Mucosa of rectum (tissue), 2 donors: ENCODE results near the gene VNN1.

Experiments
- H3K27ac ChIP-seq, 2 donors: one replicate each; pipeline ENCODE4 v1.7.0; 2013; ENCODE audit warnings: inconsistent platforms in 2 of 2, low read depth in 2 of 2, low read length in 2 of 2
- H3K27me3 ChIP-seq, 2 donors: one replicate each; pipeline ENCODE4 v1.7.0; 2013; ENCODE audit warnings: low read length in 2 of 2; ENCODE audit not compliant: control insufficient read depth in 2 of 2, insufficient read depth in 2 of 2
- H3K36me3 ChIP-seq, 2 donors: one replicate each; pipeline ENCODE4 v1.7.0; 2013; ENCODE audit warnings: low read length in 2 of 2; ENCODE audit not compliant: control insufficient read depth in 2 of 2, insufficient read depth in 2 of 2
- H3K4me1 ChIP-seq, 2 donors: one replicate each; pipeline ENCODE4 v1.7.0; 2013; ENCODE audit warnings: low read length in 2 of 2, mild to moderate bottlenecking in 1 of 2; ENCODE audit not compliant: control insufficient read depth in 2 of 2, insufficient read depth in 2 of 2
- H3K4me3 ChIP-seq, 2 donors: one replicate each; pipeline ENCODE4 v1.7.0; 2013; ENCODE audit warnings: low read length in 2 of 2
- H3K9ac ChIP-seq, 2 donors: one replicate each; pipeline ENCODE4 v1.7.0; 2013; ENCODE audit warnings: low read length in 2 of 2, low read depth in 1 of 2, mild to moderate bottlenecking in 1 of 2
- H3K9me3 ChIP-seq, 2 donors: one replicate each; pipeline ENCODE4 v1.7.0; 2013; ENCODE audit warnings: low read length in 2 of 2; ENCODE audit not compliant: control insufficient read depth in 2 of 2
- donor health status: healthy.
- donor health status: Normal muscosa, but diverticular disease.

The VNN1 gene, protein sequence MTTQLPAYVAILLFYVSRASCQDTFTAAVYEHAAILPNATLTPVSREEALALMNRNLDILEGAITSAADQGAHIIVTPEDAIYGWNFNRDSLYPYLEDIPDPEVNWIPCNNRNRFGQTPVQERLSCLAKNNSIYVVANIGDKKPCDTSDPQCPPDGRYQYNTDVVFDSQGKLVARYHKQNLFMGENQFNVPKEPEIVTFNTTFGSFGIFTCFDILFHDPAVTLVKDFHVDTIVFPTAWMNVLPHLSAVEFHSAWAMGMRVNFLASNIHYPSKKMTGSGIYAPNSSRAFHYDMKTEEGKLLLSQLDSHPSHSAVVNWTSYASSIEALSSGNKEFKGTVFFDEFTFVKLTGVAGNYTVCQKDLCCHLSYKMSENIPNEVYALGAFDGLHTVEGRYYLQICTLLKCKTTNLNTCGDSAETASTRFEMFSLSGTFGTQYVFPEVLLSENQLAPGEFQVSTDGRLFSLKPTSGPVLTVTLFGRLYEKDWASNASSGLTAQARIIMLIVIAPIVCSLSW

DNA sequence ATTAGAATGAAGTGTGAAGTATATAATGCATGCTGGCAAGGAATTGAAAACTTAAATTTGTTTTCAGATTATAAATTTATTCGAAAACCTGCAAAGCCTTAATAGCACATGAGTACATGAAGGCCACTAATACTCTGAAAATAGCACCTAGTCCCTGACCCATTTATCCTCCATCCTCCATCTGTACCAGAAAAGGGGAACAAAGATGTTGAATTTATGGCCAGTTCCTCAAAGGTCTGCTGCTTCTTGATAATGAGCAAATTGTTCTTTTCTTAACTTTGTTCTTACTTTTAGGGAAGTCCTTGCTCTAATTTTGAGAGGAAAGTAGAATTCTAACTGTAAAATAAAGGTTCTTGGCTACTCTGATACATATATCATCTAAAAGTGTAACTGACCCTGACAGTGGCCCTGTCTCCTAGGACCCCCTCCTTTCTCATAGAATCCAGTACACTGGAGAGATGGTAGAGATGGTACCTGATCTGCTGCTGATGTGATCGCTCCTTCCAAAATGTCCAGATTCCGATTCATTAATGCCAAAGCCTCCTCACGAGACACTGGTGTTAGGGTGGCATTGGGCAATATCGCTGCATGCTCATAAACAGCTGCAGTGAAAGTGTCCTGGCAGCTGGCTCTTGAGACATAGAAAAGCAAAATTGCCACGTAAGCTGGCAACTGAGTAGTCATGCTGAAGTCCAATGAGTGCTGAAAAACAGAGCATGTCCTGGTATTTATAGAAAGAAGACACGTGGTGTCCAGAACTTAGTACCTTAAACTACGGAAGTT, at the start of gene VNN1:
Gene VNN1, minus strand, starts transcription at position 704 of the 783 bp plus-strand sequence. Its CDS starts 20 bp downstream, at position 684.
- no peak within 1 kb of the TSS for H3K4me3 ChIP-seq
- H3K36me3 ChIP-seq: no peaks in the 10 kb centered on the region
- no peaks in the 10 kb centered on the region for H3K9me3 ChIP-seq
- H3K27me3 ChIP-seq: no peaks in the 10 kb centered on the region
- no peak within 1 kb of the TSS for H3K9ac ChIP-seq
- H3K4me1 ChIP-seq: no peaks in the 10 kb centered on the region
- H3K27ac ChIP-seq: peak within 1 kb of the TSS in 1 of 2 donors; percentile 34

DNA sequence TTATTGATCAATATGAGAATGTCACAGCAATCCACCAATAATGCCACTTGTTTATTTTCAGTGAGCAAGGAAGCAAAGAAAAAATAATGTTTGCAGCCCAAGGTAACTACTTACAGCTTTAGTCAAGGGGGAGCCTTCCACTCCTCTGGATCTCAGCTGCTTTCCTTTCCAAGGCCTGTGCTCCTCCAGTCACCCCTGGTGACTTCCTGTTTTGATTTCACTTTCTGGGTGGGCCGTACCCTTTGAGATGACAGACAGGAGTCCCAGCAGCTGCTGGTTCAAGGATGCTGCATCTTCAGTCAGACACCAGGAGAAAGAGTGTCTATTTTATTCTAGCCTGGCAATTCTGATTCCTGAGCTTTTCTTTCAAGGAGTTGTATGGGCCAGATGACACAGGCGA, 49.4 kb upstream of the VNN1 start:
- Histone ChIP-seq H3K4me3 (peak overlapping the region in 1 of 2 donors; percentile 27), H3K4me1 (peaks cover 0 to 2% of the 10 kb centered on the region in 2 donors), H3K27me3 (no peaks in the 10 kb centered on the region), H3K9me3 (no peaks in the 10 kb centered on the region), H3K9ac (no peak overlapping the region), H3K36me3 (no peaks in the 10 kb centered on the region), H3K27ac (no peak overlapping the region)

GRCh38 chr6:132760256-132760655, 46.4 kb upstream of the VNN1 start:
- no peak overlapping the region for H3K4me3 ChIP-seq
- no peaks in the 10 kb centered on the region for H3K9me3 ChIP-seq
- H3K27ac ChIP-seq: no peak overlapping the region
- H3K4me1 ChIP-seq: peaks cover 0 to 2% of the 10 kb centered on the region in 2 donors
- no peaks in the 10 kb centered on the region for H3K27me3 ChIP-seq
- H3K9ac ChIP-seq: no peak overlapping the region
- H3K36me3 ChIP-seq: no peaks in the 10 kb centered on the region

GRCh38 chr6:132758689-132759088, 44.8 kb upstream of the VNN1 start:
- H3K4me3 ChIP-seq: no peak overlapping the region
- no peaks in the 10 kb centered on the region for H3K36me3 ChIP-seq
- no peak overlapping the region for H3K27ac ChIP-seq
- H3K9me3 ChIP-seq: no peaks in the 10 kb centered on the region
- H3K9ac ChIP-seq: no peak overlapping the region
- peaks cover 0 to 2% of the 10 kb centered on the region in 2 donors for H3K4me1 ChIP-seq
- no peaks in the 10 kb centered on the region for H3K27me3 ChIP-seq

GRCh38 chr6:132752255-132752654, 38.4 kb upstream of the VNN1 start:
- no peaks in the 10 kb centered on the region for H3K4me1 ChIP-seq
- H3K9me3 ChIP-seq: no peaks in the 10 kb centered on the region
- H3K27me3 ChIP-seq: no peaks in the 10 kb centered on the region
- H3K4me3 ChIP-seq: no peak overlapping the region
- no peaks in the 10 kb centered on the region for H3K36me3 ChIP-seq
- H3K9ac ChIP-seq: no peak overlapping the region
- H3K27ac ChIP-seq: no peak overlapping the region

DNA sequence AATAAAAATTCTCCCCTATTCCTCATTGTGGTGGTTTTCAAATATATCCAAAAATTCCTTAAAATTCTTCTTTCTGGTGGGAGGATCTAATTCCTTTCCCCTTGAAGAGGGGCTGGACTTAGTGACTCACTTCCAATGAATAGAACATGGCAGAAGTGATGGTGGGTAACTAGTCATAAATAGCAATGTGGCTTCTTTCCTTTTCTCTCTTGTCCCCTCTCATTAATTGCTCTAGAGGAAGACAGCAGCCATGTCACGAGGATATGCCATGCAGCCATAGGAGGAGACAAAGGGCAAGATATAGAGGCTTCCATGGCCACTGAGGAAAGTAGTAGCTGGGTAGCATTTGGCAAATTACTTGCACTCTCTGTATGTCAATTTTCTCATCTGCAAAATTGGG, 38.0 kb upstream of the VNN1 start:
- no peaks in the 10 kb centered on the region for H3K36me3 ChIP-seq
- no peaks in the 10 kb centered on the region for H3K27me3 ChIP-seq
- no peak overlapping the region for H3K27ac ChIP-seq
- H3K4me1 ChIP-seq: no peaks in the 10 kb centered on the region
- no peak overlapping the region for H3K9ac ChIP-seq
- H3K4me3 ChIP-seq: no peak overlapping the region
- no peaks in the 10 kb centered on the region for H3K9me3 ChIP-seq

GRCh38 chr6:132751306-132751705, 37.5 kb upstream of the VNN1 start:
- H3K27me3 ChIP-seq: no peaks in the 10 kb centered on the region
- no peak overlapping the region for H3K27ac ChIP-seq
- no peak overlapping the region for H3K9ac ChIP-seq
- H3K36me3 ChIP-seq: no peaks in the 10 kb centered on the region
- H3K4me1 ChIP-seq: no peaks in the 10 kb centered on the region
- no peaks in the 10 kb centered on the region for H3K9me3 ChIP-seq
- H3K4me3 ChIP-seq: no peak overlapping the region

- Histone ChIP-seq H3K9me3 (no peaks in the 10 kb centered on the region), H3K4me3 (no peak overlapping the region), H3K27me3 (no peaks in the 10 kb centered on the region), H3K36me3 (no peaks in the 10 kb centered on the region), H3K4me1 (no peaks in the 10 kb centered on the region), H3K9ac (no peak overlapping the region), H3K27ac (peak overlapping the region in 1 of 2 donors; percentile 11)
These were observed 36.8 kb upstream of the VNN1 start for GRCh38 chr6:132750455-132751248.

DNA sequence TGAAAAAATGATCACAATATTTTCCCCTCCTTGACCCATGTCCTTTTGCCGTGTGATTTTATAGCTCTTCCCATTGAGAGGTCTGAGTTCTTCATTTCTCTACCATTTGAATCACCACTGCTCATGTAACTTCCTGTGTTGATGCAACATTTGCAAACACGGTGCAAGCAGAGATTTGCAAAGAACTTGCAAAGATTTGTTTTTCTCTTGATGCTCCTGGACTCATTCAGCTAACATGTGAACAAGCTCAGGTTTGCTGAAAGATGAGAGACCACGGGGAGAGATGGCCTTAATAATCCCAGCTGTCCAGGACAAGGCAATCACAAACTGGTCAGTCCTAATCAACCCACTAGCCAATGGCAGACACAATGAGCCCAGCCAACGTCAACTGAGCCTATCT, 35.3 kb upstream of the VNN1 start:
- Histone ChIP-seq H3K9me3 (no peaks in the 10 kb centered on the region), H3K4me3 (no peak overlapping the region), H3K4me1 (no peaks in the 10 kb centered on the region), H3K9ac (no peak overlapping the region), H3K27me3 (no peaks in the 10 kb centered on the region), H3K27ac (no peak overlapping the region), H3K36me3 (no peaks in the 10 kb centered on the region)
